Spleen (tissue), 11 donors: ENCODE data around the gene CCNF. TPM values are rescaled to one million over a fixed set of nuclear protein-coding genes. Genes with fewer than 3 reads are reported as not detected.

Experiments used
- DNase-seq: peaks from one replicate; pipeline ENCODE4 v3.0.0-alpha.2; 2020
- H3K27ac ChIP-seq, 8 donors: fragments of 200-600 bp; sonication (generic) in 7 of 8; 1 replicate in 4 of 8; 2 replicates in 4 of 8; pipeline versions ENCODE4 v1.5.0 to v1.8.0; 2016 to 2021; ENCODE audit warnings: inconsistent platforms in 4 of 8, mild to moderate bottlenecking in 4 of 8, moderate library complexity in 1 of 8
- H3K27me3 ChIP-seq, 7 donors: fragments of 200-600 bp; sonication (generic) in 6 of 7; replicated peaks in 1 of 7; 1 replicate in 4 of 7; 2 replicates in 3 of 7; pipeline versions ENCODE4 v1.5.0 to v1.8.0; 2016 to 2021; ENCODE audit warnings: inconsistent platforms in 3 of 7, mild to moderate bottlenecking in 1 of 7
- H3K36me3 ChIP-seq, 6 donors: fragments of 200-600 bp; sonication (generic) in 5 of 6; 1 replicate in 4 of 6; 2 replicates in 2 of 6; pipeline versions ENCODE4 v1.5.0 to v1.8.0; 2016 to 2021; ENCODE audit warnings: inconsistent platforms in 2 of 6
- H3K4me1 ChIP-seq, 6 donors: fragments of 200-600 bp; sonication (generic) in 5 of 6; 1 replicate in 3 of 6; 2 replicates in 3 of 6; pipeline versions ENCODE4 v1.5.0 to v1.8.0; 2016 to 2021; ENCODE audit warnings: inconsistent platforms in 3 of 6
- H3K4me3 ChIP-seq, 8 donors: fragments of 200-600 bp; sonication (generic) in 7 of 8; 1 replicate in 4 of 8; 2 replicates in 4 of 8; pipeline versions ENCODE4 v1.5.0 to v1.8.0; 2016 to 2021; ENCODE audit warnings: inconsistent platforms in 4 of 8, mild to moderate bottlenecking in 4 of 8, moderate library complexity in 2 of 8
- H3K9me3 ChIP-seq, 8 donors: fragments of 200-600 bp; sonication (generic) in 7 of 8; 1 replicate in 4 of 8; 2 replicates in 4 of 8; pipeline versions ENCODE4 v1.5.0 to v1.8.0; 2016 to 2021; ENCODE audit warnings: inconsistent platforms in 4 of 8
- CTCF ChIP-seq, 11 experiments: fragments of 200-600 bp in 7 of 11; fragments of 450-650 bp in 4 of 11; sonication (generic) in 4 of 11; IDR thresholded peaks in 8 of 11; conservative IDR thresholded peaks in 3 of 11; 1 replicate in 7 of 11; 2 replicates in 4 of 11; pipeline versions ENCODE4 v1.4.0 to v1.8.0; 2016 to 2021; ENCODE audit warnings: antibody characterized with exemption in 11 of 11, inconsistent platforms in 4 of 11, mild to moderate bottlenecking in 1 of 11
- POLR2A ChIP-seq, 3 donors: fragments of 450-650 bp; IDR thresholded peaks; one replicate each; pipeline ENCODE4 v1.5.1; 2017; ENCODE audit warnings: antibody characterized with exemption in 3 of 3, mild to moderate bottlenecking in 1 of 3
- POLR2AphosphoS5 ChIP-seq, 3 donors: sonication (generic); formaldehyde crosslinking; IDR thresholded peaks; one replicate each; pipeline ENCODE4 v1.5.1; 2017; ENCODE audit warnings: antibody characterized with exemption in 3 of 3
- WGBS, 5 donors: extraction: QIAGEN DNeasy Blood & Tissue Kit in 3 of 5; methylation state at CpG; one replicate each; pipeline versions ENCODE4 v1.1.5 to v1.1.7; 2013 to 2018; 5-methylcytosine and 5-hydroxymethylcytosine counted together
- intact Hi-C: fragments of 100-400 bp; cut with DNase I; formaldehyde crosslinking; loops from one replicate; pipeline ENCODE4 v1.15.0; 2023; ENCODE audit warnings: low total_unique reads
- polyA plus RNA-seq, 3 donors: library from polyadenylated mRNA; stranded (reverse); fragments of 200-250 nt; gene quantifications; one replicate each; pipeline ENCODE4 v1.2.1, GENCODE V29; 2013
- total RNA-seq, 7 donors: library from RNA; depleted of rRNA in 3 of 7; stranded (reverse); fragments of >200 nt in 3 of 7; fragmentation: NEBNext Ultra II Directional in 4 of 7; extraction: Animal tissue kit (Norgen Biotek cat#: 25700) in 4 of 7; gene quantifications; one replicate each; pipeline versions ENCODE4 v1.1.0 to v1.2.1, GENCODE V29; 2016 to 2021
- donor health status: healthy with polysubstance abuse.
- donor health status: DM: no; HTN: no; CAD: no; lungs with moderate emphysema.
- donor health status: DM: no; HTN: no; CAD: no.
- donor health status: Bipolar disorder and iron deficiency.
- donor health status: healthy.
- donor health status: DM: no; HTN: no; CAD: no.
- donor health status: DM: yes; HTN: yes; CAD: no.

The CCNF gene
- total and polyA plus RNA-seq, 10 donors: 1.5 to 11.1 (median 4.7) TPM

- no peak overlapping the region for H3K4me3 ChIP-seq
- H3K4me1 ChIP-seq: peaks cover 0 to 30% (median 21%) of the 10 kb centered on the region in 6 donors
- no peak for DNase-seq
- TF ChIP-seq CTCF (IDR thresholded peaks at IDR 0.05 in 8 of 11, conservative IDR thresholded peaks at IDR 0.05 in 3 of 11): no peak
- TF ChIP-seq POLR2AphosphoS5 (IDR thresholded peaks at IDR 0.05): no peak
- TF ChIP-seq POLR2A (IDR thresholded peaks at IDR 0.05): no peak
- 87 to 97% (median 94%) methylated on average over 11 to 23 of the region's 23 CpGs for WGBS, 5 donors
- no peak overlapping the region for H3K27ac ChIP-seq
- intact Hi-C loops: no loop called here
- H3K36me3 ChIP-seq: peaks cover 0 to 6% (median 0%) of the 10 kb centered on the region in 6 donors
- no peaks in the 10 kb centered on the region for H3K9me3 ChIP-seq
- peaks cover 0 to 11% (median 1%) of the 10 kb centered on the region in 7 donors for H3K27me3 ChIP-seq
Observed at GRCh38 chr16:2462031-2462866, 33.0 kb downstream of the CCNF start.

GRCh38 chr16:2464333-2464732, 35.1 kb downstream of the CCNF start:
- peaks cover 0 to 32% (median 22%) of the 10 kb centered on the region in 7 donors for H3K27me3 ChIP-seq
- intact Hi-C loops: no loop called here
- no peak overlapping the region for H3K27ac ChIP-seq
- no peak overlapping the region for H3K4me3 ChIP-seq
- no peak for DNase-seq
- TF ChIP-seq POLR2AphosphoS5 (IDR thresholded peaks at IDR 0.05): no peak
- no peaks in the 10 kb centered on the region for H3K36me3 ChIP-seq
- peaks cover 13 to 43% (median 36%) of the 10 kb centered on the region in 6 donors for H3K4me1 ChIP-seq
- H3K9me3 ChIP-seq: no peaks in the 10 kb centered on the region
- WGBS, 5 donors: 73 to 95% (median 86%) methylated on average over 5 to 12 of the region's 12 CpGs

GRCh38 chr16:2465653-2466415, 36.6 kb downstream of the CCNF start:
- Histone ChIP-seq H3K4me1 (peaks cover 14 to 43% (median 33%) of the 10 kb centered on the region in 6 donors), H3K27me3 (peaks cover 0 to 47% (median 36%) of the 10 kb centered on the region in 7 donors), H3K4me3 (no peak overlapping the region), H3K9me3 (no peaks in the 10 kb centered on the region), H3K36me3 (no peaks in the 10 kb centered on the region), H3K27ac (no peak overlapping the region)
- intact Hi-C loops: no loop called here
- DNase-seq: no peak
- 78 to 88% (median 85%) methylated on average over 11 to 12 of the region's 12 CpGs for WGBS, 5 donors
- TF ChIP-seq CTCF (IDR thresholded peaks at IDR 0.05 in 8 of 11, conservative IDR thresholded peaks at IDR 0.05 in 3 of 11): peak in 1 of 11 experiments; percentile 35
- no peak for TF ChIP-seq POLR2AphosphoS5 (IDR thresholded peaks at IDR 0.05)

- no peaks in the 10 kb centered on the region for H3K9me3 ChIP-seq
- peak overlapping the region in 3 of 8 donors; percentile 26 to 65 (median 45) for H3K4me3 ChIP-seq
- H3K36me3 ChIP-seq: no peaks in the 10 kb centered on the region
- no peak for DNase-seq
- intact Hi-C loops: no loop called here
- H3K27me3 ChIP-seq: peaks cover 0 to 58% (median 47%) of the 10 kb centered on the region in 7 donors
- TF ChIP-seq CTCF (IDR thresholded peaks at IDR 0.05 in 8 of 11, conservative IDR thresholded peaks at IDR 0.05 in 3 of 11) (no peak), POLR2AphosphoS5 (IDR thresholded peaks at IDR 0.05) (no peak), POLR2A (IDR thresholded peaks at IDR 0.05) (no peak)
- peaks cover 14 to 51% (median 44%) of the 10 kb centered on the region in 6 donors for H3K4me1 ChIP-seq
- WGBS, 5 donors: 58 to 69% (median 66%) methylated on average over 28 to 29 of the region's 29 CpGs
- no peak overlapping the region for H3K27ac ChIP-seq
Observed at GRCh38 chr16:2466667-2467527, 37.6 kb downstream of the CCNF start.
